Measurements from ENCODE around the gene OSMR.

Gene OSMR

DNA sequence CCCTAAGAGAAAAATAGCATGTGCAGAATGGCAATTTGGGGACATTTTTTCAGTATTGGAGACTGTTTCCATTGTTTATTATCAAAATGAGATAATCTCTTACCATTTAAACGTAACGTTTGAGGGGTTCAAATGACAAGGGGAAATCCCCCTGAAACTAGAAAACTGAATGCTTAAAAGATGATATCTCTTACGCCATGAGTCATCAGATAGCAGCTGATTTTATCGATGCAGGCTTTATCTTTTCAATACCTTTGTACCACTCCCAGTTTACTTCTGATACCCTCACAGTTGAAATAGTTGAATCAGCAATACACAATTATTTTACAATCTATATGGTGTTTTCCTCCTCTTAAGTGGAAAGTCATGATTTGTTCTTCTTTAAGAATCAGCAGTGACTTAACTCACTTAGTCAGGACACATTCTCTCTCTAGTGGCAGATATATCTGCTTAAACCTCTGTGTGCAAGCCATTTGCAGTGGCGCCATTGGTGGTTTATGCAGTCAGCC, 29.2 kb downstream of the OSMR start:
- no peak for DNase-seq

DNA sequence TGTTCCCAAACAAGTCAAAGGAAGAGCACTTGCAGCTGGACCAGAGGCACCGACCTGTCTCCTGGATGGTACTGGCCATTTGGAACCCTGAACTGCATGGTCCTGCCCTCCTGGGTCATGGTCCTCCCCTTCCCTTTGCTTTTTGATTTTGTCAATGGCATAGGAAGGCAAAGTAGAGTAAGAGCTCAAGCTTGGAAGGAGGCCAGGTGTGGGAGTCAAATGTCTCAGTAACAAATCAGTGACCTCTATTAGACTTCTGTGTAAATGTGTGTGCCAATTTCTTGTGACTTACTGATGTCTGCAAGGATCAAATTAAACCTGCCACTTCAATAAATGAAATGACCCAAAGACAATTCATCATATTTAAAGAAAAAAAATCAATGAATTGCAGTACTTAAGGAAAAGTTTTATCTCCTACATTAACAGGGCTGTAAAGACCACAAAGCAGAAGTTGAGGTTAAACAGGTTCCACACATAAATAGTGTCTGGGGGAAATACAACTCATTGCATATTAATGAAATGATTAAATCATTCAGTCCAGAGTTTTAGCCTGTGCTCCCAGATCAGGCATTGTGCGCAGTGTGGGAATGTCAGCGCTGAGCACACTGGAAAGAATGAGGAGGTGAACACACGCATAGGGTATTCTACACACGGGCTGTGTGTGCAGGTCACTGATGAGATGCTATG, 32.7 kb downstream of the OSMR start:
- DNase-seq: no peak

- no peak for DNase-seq
Observed at GRCh38 chr5:38879078-38879460, 33.3 kb downstream of the OSMR start.

GRCh38 chr5:38883842-38884241, 38.0 kb downstream of the OSMR start:
- DNase-seq: no peak

DNA sequence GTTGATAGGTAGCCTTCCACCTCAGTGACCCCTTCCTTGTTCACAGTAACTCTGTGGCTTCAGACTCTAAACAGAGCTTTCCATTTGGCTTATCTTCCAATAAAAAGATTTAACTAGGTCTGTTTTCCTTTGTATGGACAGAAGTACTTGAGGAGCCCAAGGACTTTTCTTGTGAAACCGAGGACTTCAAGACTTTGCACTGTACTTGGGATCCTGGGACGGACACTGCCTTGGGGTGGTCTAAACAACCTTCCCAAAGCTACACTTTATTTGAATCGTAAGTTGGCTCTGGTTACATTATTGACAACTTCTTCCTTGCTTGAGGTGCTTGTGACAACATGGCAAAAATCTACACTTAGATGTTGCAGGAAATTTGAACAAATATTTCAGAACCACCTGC, 39.4 kb downstream of the OSMR start:
- no peak for DNase-seq

GRCh38 chr5:38888041-38888440, 42.2 kb downstream of the OSMR start:
- DNase-seq: no peak

DNA sequence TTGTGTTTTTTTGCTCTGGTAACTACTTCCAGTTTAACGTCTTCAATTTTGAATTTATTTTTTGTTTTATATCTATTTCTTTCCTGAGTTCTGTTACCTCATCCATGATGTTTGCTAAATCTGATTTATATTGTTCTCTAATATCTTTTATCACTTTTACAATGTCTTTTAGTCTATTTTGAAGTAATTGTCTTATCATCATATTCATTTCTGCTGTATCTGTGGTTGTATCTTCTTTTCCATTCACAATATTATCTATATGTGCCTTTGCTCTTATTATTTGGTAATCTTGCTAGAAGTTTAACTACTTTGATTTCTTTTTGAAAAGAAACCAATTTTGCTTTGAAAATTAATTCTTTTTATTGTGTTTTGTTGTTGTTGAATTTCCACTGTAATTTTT, 43.6 kb downstream of the OSMR start:
- no peak for DNase-seq

DNA sequence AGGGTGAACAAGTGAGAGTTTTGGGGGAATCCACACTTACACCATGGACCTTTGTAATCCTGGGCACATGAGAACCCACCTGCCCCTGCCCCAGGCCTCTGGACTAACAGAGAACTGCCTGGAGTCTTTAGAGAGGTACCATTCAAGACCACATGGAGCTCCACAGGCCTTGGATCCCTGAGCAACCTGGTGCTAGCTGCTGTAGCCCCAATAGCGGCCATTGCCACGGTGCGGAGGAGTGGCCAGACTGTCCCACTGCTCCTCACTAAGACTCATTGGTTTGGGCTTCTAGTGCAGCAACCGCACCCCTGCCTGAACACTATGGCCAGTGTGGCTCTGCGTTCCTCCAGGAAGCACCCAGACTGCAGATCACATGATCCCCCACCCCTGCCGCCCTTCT, 45.8 kb downstream of the OSMR start:
- DNase-seq: no peak

- DNase-seq: no peak
Observed at GRCh38 chr5:38892363-38892762, 46.6 kb downstream of the OSMR start.

DNA sequence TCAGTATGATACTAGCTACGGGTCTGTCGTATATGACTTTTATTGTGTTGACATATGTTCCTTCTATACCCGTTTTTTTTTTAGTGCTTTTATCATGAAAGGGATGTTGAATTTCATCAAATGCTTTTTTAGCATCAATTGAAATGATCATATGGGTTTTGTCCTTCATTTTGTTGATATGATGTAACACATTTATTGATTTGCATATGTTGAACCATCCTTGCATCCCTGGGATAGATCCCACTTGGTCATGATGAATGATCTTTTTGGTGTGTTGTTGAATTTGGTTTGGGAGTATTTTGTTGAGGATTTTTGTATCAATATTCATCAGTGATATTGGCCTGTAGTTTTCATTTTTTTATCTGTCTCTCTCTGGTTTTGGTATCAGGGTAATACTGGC, 50.9 kb downstream of the OSMR start:
- no peak for DNase-seq

DNA sequence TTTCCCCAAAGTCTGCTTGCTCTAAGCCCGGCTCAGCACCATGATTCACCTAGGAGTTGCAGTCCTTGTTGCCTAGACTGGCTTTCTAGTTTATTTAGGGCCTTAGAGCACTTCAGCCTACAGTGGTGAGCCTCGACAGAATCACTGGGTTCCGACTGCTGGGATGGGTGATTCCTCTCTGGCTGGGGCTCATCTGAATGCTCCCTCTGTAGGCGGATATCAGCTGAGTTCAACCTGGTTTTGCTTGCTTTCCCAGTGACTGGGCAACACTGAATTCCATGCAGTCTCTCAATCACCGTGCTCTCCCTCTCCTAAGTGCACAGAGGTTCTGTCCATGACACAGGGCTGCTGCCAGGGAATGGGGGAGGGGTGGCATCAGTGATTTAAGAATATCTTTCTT, 54.1 kb downstream of the OSMR start:
- DNase-seq: no peak

DNA sequence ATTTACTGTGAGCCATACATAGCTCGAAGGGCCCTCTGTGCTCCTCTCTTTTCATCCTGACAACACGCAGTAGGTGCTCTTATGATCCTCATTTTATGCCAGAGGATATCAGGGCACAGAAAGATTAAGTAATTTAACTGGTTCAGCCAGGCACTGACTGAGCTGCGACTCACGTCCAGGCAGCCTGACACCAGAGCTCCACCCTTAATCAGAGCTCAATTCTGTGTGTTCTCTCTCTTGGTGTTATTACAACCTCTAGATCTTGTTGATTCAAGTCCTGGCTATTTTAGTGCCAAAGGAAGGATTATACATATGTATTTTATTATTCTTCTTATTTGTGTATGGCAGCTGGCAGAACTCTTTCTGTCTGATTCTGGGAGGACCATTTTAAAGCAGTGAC, 59.7 kb downstream of the OSMR start:
- DNase-seq: no peak

GRCh38 chr5:38906503-38906902, 60.7 kb downstream of the OSMR start:
- DNase-seq: no peak

DNA sequence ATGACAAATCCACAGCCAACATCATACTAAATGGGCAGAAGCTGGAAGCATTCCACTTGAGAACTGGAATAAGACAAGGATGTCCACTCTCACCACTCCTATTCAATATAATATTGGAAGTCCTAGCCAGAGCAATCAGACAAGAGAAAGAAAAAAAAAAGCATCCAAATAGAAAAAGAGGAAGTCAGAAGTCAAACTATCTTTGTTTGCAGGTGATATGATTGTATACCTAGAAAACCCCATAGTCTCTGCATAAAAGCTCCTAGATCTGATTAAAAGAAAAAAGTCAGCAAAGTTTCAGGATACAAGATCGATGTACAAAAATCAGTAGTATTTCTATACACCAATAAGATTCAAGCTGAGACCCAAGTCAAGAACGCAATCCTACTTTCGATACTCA, 66.1 kb downstream of the OSMR start:
- DNase-seq: no peak

GRCh38 chr5:38913714-38914113, 67.9 kb downstream of the OSMR start:
- no peak for DNase-seq

GRCh38 chr5:38916802-38917201, 71.0 kb downstream of the OSMR start:
- no peak for DNase-seq

GRCh38 chr5:38921174-38921573, 75.4 kb downstream of the OSMR start:
- DNase-seq: no peak

DNA sequence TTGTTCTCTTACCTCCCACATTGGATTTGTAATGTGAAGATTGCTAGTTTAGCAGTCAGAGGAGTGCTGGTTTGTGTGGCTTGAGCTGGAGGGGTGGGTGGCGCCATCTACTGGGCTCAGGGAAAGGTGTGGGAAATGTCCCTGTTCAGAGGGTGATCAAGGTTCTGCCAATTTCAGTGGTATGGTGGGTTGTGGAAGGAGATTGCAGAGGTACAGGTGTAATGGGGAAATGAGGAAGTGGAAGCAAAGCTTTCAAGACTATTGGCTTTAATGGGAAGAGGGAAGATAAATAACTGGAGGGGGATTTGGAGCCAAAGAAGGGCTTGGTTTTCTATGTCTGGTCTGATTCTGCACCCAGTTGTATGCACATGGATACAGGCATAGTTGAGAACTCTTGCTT, 76.4 kb downstream of the OSMR start:
- no peak for DNase-seq

GRCh38 chr5:38923661-38924451, 78.0 kb downstream of the OSMR start:
- DNase-seq: no peak

- no peak for DNase-seq
Observed at GRCh38 chr5:38925154-38925925, 79.5 kb downstream of the OSMR start.

DNA sequence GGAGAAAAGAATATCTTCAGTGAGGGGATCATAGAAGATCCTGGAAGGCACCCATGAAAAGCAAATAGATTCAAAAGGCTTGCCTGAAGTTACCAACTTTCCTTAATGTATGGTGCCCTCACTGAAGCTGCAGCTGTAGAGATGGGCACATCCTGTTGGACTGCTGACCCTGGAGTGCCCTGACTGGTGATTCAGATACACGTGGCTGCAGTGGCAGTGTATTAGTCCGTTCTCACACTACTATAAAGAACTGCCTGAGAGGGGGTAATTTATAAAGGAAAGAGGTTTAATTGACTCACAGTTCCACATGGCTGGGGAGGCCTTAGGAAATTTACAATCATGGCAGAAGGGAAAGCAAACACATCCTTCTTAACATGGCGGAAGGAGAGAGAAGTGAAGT, 80.3 kb downstream of the OSMR start:
- DNase-seq: no peak

- no peak for DNase-seq
Observed at GRCh38 chr5:38927470-38927869, 81.7 kb downstream of the OSMR start.

- no peak for DNase-seq
Observed at GRCh38 chr5:38929838-38930237, 84.0 kb downstream of the OSMR start.

DNA sequence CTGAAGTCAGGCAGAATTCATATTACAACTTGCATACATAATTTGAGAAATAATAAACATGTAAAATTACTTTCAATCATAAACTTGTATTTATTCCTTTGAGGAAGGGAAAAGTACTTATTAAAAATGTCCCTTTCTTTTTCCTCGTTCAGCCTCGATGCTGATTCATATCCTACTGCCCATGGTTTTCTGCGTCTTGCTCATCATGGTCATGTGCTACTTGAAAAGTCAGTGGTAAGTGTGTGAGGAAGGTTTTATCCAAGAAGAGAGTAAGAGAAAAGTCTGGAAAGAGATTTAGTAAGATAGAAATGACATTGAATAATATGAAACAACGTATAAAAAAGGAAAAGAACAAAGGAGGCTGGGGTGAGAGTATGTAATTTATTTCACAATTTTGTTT, 85.9 kb downstream of the OSMR start:
- DNase-seq: no peak
